B cell (primary cell): ENCODE results near the gene RGL1.

ENCODE experiments used
- CTCF ChIP-seq: fragments of 200-600 bp; IDR thresholded peaks from one replicate; pipeline ENCODE4 v1.8.0; 2022; ENCODE audit warnings: antibody characterized with exemption, mild to moderate bottlenecking
- EZH2 ChIP-seq: IDR thresholded peaks from 2 replicates; pipeline ENCODE4 v1.6.1; 2012; ENCODE audit warnings: borderline replicate concordance, low read depth, mild to moderate bottlenecking, moderate library complexity, low read length; ENCODE audit not compliant: insufficient read depth, poor library complexity, severe bottlenecking

DNA sequence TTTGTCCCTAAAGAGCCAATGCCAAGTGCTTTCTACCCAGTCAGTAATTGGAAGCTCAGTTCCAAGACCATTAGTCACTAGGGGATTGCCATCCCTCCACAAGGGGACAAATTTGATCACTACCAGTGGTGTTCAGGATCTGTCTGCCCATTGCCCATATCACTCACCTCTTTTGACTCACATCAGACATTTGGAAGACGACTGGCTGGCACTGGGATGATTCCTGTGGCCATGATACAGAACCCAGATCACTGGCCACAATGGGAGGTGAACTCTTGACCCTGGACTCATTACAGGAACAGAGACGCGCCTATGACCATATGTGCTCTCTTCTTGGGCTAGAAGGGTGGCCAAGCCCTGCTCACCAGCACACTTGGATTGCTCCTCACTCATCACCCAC lies 161.6 kb downstream of the RGL1 start:
- TF ChIP-seq EZH2 (no peak), CTCF (no peak)
